Colonic mucosa (tissue), 4 donors: Measurements from ENCODE around the gene PRKAG2. TPM values are rescaled to one million over a fixed set of nuclear protein-coding genes. Genes with fewer than 3 reads are reported as not detected.

Experiments
- DNase-seq: peaks from one replicate; pipeline ENCODE4 v3.0.0-alpha.2; 2020
- H3K27ac ChIP-seq: fragments of 200-600 bp; one replicate; pipeline ENCODE4 v1.8.0; 2021
- H3K27me3 ChIP-seq: fragments of 200-600 bp; one replicate; pipeline ENCODE4 v1.8.0; 2021
- H3K36me3 ChIP-seq: fragments of 200-600 bp; one replicate; pipeline ENCODE4 v1.8.0; 2021
- H3K4me1 ChIP-seq: fragments of 200-600 bp; one replicate; pipeline ENCODE4 v1.8.0; 2021; ENCODE audit warnings: mild to moderate bottlenecking
- H3K4me3 ChIP-seq: fragments of 200-600 bp; one replicate; pipeline ENCODE4 v1.8.0; 2021
- H3K9ac ChIP-seq, 2 donors: one replicate each; pipeline ENCODE4 v1.7.0; 2013; ENCODE audit warnings: control low read depth in 2 of 2, low read depth in 2 of 2, low read length in 2 of 2
- H3K9me3 ChIP-seq: fragments of 200-600 bp; one replicate; pipeline ENCODE4 v1.8.0; 2021
- CTCF ChIP-seq: fragments of 200-600 bp; IDR thresholded peaks from one replicate; pipeline ENCODE4 v1.8.0; 2022; ENCODE audit warnings: antibody characterized with exemption, mild to moderate bottlenecking
- intact Hi-C: fragments of 100-400 bp; cut with DNase I; formaldehyde crosslinking; loops from one replicate; pipeline ENCODE4 v1.14.1; 2022
- total RNA-seq, 2 donors: library from RNA; stranded (reverse); fragmentation: NEBNext Ultra II Directional in 1 of 2; extraction: Animal tissue kit (Norgen Biotek cat#: 25700) in 1 of 2; gene quantifications; one replicate each; pipeline ENCODE4 v1.2.1, GENCODE V29; 2021
- donor health status: healthy.
- donor health status: DM: no; HTN: no; CAD: no.
- donor health status: DM: no; HTN: no; CAD: no.

The PRKAG2 gene
- total RNA-seq, 2 donors from 2014 or later, result 36.3 to 42.0 TPM

GRCh38 chr7:151663382-151664100 lies 213.4 kb downstream of the PRKAG2 start:
- no peak for TF ChIP-seq CTCF
- Histone ChIP-seq H3K36me3 (no peaks in the 10 kb centered on the region), H3K4me3 (no peak overlapping the region), H3K27ac (no peak overlapping the region), H3K27me3 (no peaks in the 10 kb centered on the region), H3K9me3 (no peaks in the 10 kb centered on the region), H3K4me1 (no peaks in the 10 kb centered on the region), H3K9ac (no peak overlapping the region)
- intact Hi-C loops, result no loop called here
- DNase-seq, result no peak

- Histone ChIP-seq H3K27ac (no peak overlapping the region), H3K27me3 (no peaks in the 10 kb centered on the region), H3K9ac (no peak overlapping the region), H3K4me1 (no peaks in the 10 kb centered on the region), H3K4me3 (no peak overlapping the region), H3K36me3 (no peaks in the 10 kb centered on the region), H3K9me3 (no peaks in the 10 kb centered on the region)
- DNase-seq, result no peak
- intact Hi-C loops, result no loop called here
- TF ChIP-seq CTCF, result no peak
These were observed 214.6 kb downstream of the PRKAG2 start for GRCh38 chr7:151662251-151662826.

- Histone ChIP-seq H3K4me1 (no peaks in the 10 kb centered on the region), H3K9me3 (no peaks in the 10 kb centered on the region), H3K9ac (no peak overlapping the region), H3K27me3 (no peaks in the 10 kb centered on the region), H3K27ac (no peak overlapping the region), H3K4me3 (no peak overlapping the region), H3K36me3 (no peaks in the 10 kb centered on the region)
- no peak for TF ChIP-seq CTCF
- no peak for DNase-seq
- intact Hi-C loops, result no loop called here
These were observed 215.3 kb downstream of the PRKAG2 start for GRCh38 chr7:151661587-151661986.

- no peak for TF ChIP-seq CTCF
- Histone ChIP-seq H3K9ac (no peak overlapping the region), H3K9me3 (no peaks in the 10 kb centered on the region), H3K27ac (no peak overlapping the region), H3K4me1 (no peaks in the 10 kb centered on the region), H3K4me3 (no peak overlapping the region), H3K27me3 (no peaks in the 10 kb centered on the region), H3K36me3 (no peaks in the 10 kb centered on the region)
- intact Hi-C loops, result no loop called here
- DNase-seq, result no peak
These were observed 216.8 kb downstream of the PRKAG2 start for GRCh38 chr7:151660141-151660540.

- H3K9ac ChIP-seq, result no peak overlapping the region
- intact Hi-C loops, result no loop called here
- H3K27ac ChIP-seq, result no peak overlapping the region
- no peaks in the 10 kb centered on the region for H3K36me3 ChIP-seq
- no peaks in the 10 kb centered on the region for H3K27me3 ChIP-seq
- H3K9me3 ChIP-seq, result no peaks in the 10 kb centered on the region
- H3K4me1 ChIP-seq, result no peaks in the 10 kb centered on the region
- no peak for TF ChIP-seq CTCF
- DNase-seq, result no peak
- no peak overlapping the region for H3K4me3 ChIP-seq
These were observed 217.7 kb downstream of the PRKAG2 start for GRCh38 chr7:151659219-151659618.
